Endothelial cell of hepatic sinusoid (primary cell): ENCODE data around the gene OR10H1.
"Not testable (repeated sequence)": the region's sequence is repeated elsewhere in the genome, so short reads cannot be mapped to it uniquely, and the experiment has no call there.

Experiments
- in situ Hi-C: cut with HindIII; loops from 2 replicates; pipeline ENCODE4 v1.10.0; 2017; ENCODE audit warnings: low sequenced_read_pairs

Gene OR10H1, protein sequence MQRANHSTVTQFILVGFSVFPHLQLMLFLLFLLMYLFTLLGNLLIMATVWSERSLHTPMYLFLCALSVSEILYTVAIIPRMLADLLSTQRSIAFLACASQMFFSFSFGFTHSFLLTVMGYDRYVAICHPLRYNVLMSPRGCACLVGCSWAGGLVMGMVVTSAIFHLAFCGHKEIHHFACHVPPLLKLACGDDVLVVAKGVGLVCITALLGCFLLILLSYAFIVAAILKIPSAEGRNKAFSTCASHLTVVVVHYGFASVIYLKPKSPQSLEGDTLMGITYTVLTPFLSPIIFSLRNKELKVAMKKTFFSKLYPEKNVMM

DNA sequence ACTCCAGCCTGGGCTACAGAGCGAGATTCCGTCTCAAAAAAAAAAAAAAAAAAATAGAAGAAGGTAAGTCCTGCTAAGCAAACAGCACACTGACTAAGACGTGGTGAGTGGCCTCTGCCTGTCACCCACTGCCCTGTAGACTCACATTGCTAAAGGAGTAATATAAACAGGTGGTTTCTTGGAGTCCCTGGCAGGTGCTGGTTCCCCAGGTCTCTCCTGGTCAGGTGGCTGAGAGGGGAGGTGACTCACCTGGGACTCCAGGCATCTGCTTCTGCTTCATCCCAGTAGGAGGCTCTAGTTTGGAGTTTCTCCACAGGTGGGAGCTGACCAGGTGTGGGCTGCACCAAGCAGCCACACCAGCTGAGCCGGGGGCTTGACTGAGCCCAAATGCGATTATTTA is at the start of gene OR10H1:
OR10H1 (minus strand) TSS at position 359 of the 400 bp plus-strand sequence. CDS start 7,627 bp downstream, outside the sequence.
- in situ Hi-C loops = no loop called here

DNA sequence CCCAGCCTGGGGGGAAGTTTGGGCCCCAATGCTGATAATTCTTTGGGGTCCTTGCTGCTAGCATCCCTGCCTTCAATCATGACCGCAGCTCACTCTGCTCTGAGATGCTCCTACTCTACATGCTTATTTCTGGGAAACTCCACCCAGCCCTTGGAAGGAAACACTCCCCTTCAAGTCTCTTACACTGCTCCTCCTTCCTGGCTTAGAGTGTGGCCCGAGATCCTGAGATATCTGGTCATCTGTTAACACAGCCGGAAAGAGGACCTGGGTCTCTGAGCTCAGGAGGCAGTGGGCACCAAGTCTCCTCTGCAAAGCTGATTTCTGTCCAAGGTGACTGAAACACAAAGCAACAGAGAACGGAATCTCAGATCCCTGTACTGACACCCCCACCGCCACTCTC is 49.4 kb upstream of the OR10H1 start:
- in situ Hi-C loops = no loop called here

DNA sequence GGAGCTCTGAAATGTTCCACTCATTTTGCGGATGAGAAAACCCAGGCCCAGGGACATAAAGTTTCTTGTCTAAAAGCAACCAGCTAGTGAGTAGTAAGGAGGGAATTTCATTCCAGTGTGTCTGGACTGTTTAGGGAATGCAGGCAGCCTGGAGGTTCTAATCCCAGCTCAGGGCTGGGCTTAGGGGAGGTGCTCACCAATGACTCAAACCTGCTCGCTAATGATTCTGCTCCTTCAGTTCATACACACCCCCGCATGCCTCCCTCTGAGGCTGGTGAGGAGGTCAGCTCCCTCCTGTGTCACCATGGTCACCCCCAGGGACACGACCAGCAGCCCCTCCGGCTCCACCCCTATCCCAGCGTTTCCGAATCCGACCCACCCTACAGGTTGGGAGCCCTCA is 47.8 kb upstream of the OR10H1 start:
- in situ Hi-C loops = no loop called here

DNA sequence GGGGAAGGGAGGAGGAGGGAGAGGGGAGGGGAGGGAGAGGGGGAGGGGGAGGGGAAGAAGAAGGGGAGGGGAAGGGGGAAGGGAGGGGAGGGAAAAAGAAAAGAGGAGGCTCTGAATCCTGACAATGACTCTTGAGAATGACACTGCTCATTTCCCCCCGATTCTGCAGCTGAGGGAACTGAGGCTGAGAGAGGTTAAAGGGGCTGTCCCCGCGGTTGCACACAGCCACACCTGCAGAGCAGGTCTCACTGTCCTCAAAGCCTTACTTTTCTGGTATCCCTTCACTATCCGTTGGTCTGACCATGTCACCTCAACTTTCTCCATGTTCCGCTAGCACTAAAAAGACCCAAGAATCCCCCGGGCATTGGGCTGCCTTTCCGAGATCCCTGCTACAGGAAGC is 47.0 kb upstream of the OR10H1 start:
- in situ Hi-C loops = no loop called here

DNA sequence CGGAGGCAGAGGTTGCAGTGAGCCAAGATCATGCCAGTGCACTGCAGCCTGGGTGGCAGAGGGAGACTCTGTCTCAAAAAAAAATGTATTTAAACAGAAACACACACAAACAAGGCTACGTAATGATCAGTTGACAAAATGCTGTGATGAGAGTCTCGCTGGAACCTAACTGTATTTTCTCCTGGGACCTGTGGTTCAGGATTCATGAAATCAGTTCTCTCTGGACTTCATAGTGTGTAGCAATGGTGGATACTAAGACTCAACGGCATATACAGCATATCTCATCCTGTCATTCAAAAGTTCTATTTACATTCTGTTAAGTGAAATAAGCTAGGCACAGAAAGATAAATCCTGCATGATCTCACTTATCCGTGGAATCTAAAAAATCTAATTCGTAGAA is 45.1 kb upstream of the OR10H1 start:
- in situ Hi-C loops = no loop called here

DNA sequence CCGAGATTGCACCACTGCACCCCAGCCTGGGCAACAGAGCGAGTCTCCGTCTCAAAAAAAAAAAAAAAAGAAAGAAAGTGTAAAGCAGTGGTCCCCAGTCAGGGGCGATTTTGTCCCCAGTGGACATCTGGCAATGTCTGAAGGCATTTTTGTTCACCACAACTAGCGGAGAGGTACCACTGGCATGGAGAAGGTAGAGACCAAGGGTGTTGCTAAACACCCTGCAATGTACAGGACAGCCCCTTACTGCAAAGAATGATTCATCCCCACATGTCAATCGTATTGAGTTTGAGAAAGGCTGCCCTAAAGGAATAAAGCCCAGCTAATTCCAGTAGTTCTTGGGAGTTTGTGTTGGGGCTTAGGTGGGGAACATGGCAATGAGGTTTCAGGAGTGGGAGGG is 43.7 kb upstream of the OR10H1 start:
- in situ Hi-C loops = no loop called here

DNA sequence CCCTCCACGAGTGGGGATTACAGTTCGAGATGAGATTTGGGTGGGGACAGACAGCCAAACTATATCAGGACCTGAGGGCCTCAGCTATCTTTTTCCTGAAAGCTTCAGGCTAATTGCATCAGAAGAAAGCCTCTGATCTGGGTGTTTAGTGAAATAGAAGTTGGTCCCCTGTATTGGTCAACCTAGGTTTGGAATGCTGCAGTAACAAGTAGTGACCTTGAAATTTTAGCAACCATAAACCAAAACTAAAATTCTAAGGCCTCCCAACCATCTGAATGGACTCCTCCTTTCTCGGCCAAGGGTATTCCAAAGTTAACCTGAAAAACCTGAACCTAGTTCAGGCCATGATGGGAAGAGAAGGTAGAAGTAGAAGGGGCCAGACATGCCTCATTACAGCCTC is 34.9 kb upstream of the OR10H1 start:
- in situ Hi-C loops = loop anchor here (5.0 kb wide), 1 partner anchor 97 kb away; the partner anchor contains the start of gene OR10H4

DNA sequence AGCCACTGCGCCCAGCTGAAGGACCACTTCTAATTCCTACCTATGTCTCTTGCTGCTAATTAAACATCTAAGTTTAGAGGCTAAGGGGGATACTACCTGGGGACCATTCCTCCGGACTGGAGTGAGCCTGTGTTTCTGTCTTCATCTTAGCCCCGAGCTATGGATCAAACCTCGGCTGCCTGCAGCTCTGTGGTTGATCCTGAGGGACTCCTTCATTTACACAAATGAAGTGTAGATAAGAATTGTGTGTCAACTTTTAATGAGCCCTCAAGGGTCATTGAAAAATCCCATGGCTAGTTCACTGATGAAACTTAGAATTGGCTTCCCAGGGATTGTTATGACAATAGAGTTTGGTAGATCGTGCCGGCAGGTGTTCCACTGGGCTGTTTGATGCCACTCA is 31.5 kb upstream of the OR10H1 start:
- in situ Hi-C loops = no loop called here

DNA sequence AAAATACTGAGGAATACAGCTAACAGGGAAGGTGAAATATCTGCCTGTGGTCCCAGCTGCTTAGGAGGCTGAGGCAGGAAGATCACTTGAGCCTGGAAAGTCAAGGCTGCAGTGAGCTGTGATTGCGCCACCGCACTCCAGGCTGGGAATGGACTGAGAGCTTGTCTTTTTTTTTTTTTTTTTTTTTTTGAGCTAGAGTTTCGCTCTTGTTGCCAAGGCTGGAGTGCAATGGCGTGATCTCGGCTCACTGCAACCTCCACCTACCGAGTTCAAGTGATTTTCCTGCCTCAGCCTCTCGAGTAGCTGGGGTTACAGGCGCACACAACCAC is 28.4 kb upstream of the OR10H1 start:
- in situ Hi-C loops = not testable (repeated sequence)

DNA sequence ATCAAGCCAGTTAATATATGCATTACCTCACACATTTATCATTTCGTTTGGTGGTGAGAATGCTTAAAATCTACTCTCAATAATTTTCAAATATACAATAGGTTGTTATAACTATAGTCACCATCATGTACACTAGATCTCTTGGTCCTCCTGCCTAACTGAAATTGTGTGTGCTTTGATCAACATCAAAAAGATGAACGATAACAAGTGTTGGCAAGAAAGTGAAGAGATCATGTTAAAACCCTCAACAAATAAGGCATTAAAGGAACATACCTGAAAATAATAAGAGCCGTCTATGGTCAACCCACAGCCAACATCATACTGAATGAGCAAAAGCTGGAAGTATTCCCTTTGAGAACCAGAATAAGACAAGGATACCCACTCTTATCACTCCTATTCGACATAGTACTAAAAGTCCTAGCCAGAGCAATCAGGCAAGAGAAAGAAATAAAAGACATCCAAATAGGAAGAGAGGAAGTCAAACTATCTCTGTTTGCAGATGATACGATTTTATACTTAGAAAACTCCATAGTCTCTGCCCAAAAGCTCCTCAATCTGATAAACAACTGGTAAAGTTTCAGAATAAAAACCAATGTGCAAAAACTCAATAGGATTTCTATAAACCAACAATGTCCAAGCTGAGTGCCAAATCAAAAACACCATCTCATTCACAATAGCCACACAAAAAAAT is 27.9 kb upstream of the OR10H1 start:
- in situ Hi-C loops = no loop called here

DNA sequence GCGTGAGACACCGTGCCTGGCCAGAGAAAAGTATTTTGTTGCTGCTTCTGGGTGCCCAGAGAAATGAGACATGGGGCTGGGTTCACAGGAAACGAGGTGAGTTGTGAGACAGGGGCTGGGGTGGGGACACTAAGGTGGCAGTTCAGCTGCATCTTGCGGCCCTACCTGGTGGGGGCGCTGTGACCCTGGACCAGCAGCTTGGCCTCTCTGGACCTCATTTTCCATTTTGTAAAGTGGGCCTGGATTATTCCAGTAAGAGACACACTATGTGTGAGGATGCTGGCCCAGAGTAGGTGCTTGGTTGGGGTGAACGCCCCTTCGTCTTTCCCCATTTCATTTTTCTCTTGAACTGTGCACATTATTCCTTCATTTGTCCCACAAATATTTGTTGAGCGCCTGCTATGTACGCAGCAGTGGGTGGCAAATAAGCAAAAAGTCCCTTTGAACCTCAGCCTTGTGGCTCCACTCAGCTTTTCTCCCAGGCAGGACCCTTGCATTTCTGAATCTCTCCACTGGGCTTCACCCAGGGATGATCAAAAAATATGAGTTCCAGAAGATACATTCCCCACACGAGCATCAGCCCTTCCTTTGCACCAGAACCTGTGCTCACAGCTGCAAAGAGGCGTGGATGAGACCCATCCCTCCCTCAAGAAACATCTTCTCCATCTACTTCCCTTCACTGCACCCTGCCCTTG is 26.6 kb upstream of the OR10H1 start:
- in situ Hi-C loops = no loop called here

DNA sequence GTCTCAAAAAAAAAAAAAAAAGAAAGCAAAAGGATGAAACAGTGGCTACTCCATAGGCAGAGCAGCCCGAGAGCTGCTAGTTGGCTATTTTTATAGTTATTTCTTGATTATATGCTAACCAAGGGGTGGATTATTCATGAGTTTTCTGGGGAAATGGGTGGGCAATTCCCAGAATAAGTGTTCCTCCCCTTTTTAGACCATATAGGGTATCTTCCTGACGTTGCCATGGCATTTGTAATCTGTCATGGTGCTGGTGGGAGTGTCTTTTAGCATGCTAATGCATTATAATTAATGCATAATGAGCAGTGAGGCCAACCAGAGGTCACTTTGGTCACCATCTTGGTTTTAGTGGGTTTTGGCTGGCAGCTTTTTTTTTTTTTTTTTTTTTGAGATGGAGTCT is 25.4 kb upstream of the OR10H1 start:
- in situ Hi-C loops = no loop called here

DNA sequence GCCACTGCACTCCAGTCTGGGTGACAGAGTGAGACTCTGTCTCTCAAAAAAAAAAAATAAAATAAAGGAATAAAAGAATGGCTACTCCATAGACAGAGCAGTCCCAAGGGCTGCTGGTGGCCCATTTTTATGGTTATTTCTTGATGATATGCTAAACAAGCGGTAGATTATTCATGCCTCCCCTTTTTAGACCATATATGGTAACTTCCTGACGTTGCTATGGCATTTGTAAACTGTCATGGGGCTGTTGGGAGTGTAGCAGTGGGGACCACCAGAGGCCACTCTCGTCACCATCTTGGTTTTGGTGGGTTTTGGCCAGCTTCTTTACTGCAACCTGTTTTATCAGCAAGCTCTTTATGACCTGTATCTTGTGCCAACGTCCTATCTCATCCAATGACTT is 24.4 kb upstream of the OR10H1 start:
- in situ Hi-C loops = loop anchor here (5.0 kb wide), 1 partner anchor 62 kb away; no protein-coding TSS in a partner anchor

DNA sequence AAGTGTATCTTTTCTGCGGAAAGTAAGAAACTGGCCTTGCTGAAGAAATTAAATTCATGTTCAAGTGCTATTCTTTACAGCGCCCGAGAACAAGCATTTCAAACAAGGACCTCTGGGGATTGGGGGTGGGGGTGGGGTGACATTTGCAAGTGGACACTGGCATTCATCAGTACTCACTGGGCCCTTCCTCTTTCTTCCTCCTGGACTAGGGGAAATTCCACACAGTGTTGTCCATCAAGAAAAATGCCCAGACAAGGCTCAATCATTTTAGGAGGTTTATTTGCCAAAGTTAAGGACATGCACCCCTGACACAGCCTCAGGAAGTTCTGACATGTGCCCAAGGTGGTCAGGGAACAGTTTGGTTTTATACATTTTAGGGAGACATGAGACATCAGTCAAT is 22.9 kb upstream of the OR10H1 start:
- in situ Hi-C loops = loop anchor here (5.0 kb wide), 1 partner anchor 64 kb away; no protein-coding TSS in a partner anchor

DNA sequence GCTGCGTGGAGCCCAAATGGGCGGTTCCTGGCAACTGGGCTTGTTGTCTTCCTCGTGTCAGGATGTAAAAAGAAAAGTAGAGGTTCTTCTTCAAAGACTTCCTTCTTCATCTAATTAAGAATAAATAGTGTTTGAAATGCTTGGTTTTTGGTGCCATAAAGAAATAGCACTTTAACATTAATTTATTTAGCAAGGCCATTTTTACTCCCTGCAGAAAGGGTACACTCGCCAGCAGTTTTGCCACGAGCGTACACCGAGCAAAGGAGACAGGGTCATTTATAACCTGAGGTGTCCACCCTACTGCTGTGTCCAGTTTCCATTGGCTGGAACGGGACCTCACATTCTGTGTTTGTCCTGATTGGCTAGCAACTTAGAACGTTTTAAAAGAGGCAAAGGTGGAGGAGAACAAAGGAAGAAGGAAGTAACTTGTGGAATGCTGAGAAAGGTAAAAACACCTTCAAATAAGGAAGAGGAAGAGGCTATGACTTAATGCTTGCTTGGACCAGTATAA is 21.8 kb upstream of the OR10H1 start:
- in situ Hi-C loops = loop anchor here (5.0 kb wide), 1 partner anchor 65 kb away; no protein-coding TSS in a partner anchor

DNA sequence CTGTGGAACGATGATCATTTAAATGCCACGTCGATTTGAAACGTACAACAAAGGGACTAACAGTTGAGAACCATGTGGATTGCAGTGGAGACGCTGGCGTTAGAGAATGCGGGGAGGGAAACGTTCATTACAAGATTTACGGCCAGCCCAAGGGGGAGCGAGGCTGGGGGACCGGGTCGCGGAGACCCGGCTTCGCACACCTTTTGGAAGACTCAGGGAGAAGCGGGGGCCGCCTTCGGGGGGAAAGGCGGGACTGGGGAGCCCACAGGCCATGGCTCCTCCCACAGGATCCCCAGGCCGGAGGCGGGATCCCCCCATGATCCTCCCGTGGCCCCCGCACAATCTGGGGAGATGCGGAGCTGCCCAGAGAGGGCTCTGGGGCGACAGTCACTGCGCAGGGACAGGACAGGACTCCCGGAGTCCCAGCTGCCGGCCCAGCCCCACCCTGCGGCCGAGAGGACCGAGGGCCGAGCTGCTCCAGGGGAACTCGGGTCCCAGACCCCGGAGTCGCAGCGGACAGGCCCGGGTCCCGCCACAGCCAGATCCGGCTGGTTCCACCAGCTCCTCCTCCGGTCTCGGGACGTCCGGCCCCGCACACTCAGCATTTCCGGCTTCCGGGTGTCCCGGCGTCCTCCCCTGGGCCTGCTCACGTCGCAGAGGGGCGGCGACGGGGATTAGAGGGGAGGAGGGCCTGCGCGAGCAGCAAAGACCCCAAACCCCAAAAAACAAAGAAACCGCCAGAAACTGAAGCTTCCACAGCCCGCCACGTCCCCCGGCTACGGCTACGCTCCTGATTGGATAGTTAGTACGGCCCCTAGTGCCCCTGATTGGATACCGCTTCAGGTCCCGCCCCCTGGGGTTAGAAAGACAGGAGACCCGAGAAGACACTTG is 21.1 kb upstream of the OR10H1 start:
- in situ Hi-C loops = loop anchor here (5.0 kb wide), 1 partner anchor 66 kb away; no protein-coding TSS in a partner anchor

DNA sequence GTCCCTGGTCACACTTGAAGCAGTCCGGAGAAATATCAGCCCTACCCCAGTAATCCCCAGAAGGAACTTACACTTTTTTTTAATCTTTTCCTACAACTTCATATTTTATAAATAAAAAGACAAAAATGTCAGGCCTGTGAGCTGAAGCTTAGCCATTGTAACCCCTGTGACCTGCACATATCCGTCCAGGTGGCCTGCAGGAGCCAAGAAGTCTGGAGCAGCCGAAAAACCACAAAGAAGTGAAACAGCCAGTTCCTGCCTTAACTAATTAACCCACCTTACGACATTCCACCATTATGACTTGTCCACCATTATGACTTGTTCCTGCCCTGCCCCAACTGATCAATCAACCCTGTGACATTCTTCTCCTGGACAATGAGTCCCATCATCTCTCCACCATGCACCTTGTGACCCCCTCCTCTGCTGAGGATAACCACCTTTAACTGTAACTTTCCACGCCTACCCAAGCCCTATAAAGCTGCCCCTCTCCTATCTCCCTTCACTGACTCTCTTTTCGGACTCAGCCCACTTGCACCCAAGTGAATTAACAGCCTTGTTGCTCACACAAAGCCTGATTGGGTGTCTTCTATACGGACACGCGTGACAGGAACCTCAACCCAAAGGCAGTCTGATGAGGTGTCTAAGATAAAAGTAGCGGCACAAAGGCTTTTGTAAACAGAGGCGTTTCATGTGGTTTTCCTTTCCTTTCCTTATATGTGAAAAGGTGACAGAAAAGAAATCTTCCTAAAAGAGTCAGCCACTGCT is 20.3 kb upstream of the OR10H1 start:
- in situ Hi-C loops = loop anchor here (5.0 kb wide), 1 partner anchor 67 kb away; no protein-coding TSS in a partner anchor

DNA sequence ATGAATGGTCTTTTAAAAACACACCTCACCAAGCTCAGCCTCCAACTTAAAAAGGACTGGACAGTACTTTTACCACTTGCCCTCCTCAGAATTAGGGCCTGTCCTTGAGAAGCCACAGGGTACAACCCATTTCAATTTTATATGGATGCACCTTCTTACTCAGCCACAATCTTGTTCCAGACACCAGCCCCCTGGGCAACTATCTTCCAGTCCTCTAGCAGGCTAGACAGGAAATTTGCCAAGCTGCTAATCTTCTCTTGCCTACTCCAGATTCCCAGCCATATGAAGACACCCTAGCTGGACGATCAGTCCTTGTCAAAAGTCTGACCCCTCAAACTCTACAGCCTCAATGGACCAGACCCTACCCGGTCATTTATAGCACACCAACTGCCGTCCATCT is 18.8 kb upstream of the OR10H1 start:
- in situ Hi-C loops = not testable (repeated sequence)

DNA sequence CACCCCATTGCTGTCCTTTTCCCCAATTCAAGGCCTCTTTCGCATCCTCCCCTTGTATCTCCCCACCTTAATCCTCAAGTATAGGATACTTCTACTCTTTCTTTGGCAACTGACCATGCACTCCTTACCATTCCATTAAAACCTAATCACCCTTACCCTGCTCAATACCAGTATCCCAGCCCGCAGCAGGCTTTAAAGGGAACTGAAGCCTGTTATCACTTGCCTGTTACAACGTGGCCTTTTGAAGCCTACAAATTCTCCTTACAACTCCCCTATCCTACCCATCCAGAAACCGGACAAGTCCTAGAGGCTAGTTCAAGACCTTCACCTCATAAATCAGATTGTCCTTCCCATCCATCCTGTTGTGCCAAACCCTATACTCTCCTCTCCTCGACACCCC is 16.2 kb upstream of the OR10H1 start:
- in situ Hi-C loops = no loop called here

DNA sequence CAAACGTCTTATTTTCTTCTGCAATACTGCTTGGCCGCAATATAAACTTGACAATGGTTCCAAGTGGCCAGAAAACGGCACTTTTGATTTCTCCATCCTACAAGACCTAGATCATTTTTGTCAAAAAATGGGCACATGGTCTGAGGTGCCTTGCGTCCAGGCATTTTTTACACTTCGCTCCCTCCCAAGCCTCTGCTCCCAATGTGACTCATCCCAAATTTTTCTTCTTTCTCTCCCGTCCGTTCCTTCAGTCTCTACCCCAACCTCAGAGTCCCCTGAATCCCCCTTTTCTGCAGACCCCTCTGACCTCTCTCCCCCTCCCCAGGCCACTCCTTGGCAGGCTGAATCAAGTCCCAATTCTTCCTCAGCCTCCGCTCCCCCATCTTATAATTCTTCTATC is 14.3 kb upstream of the OR10H1 start:
- in situ Hi-C loops = no loop called here
